A673 (cell line): ENCODE measurements around the gene CCSER1. TPM values are rescaled to one million over a fixed set of nuclear protein-coding genes. Genes with fewer than 3 reads are reported as not detected.
"Not testable (repeated sequence)": the region's sequence is repeated elsewhere in the genome, so short reads cannot be mapped to it uniquely, and the experiment has no call there.

Experiments
- BruUV-seq: library from RNA; stranded (reverse); fragments of 400-500 nt; replicated peaks from 2 replicates; lab custom pipeline; 2021; lab: Mats Ljungman, UMichigan
- CTCF ChIA-PET: fragments of 300-600 bp; sonication (Branson Sonifier 250); formaldehyde crosslinking; loops from one replicate; lab custom pipeline; 2022; ENCODE audit warnings: antibody characterized with exemption; lab: Charles Lee
- POLR2A ChIA-PET: fragments of 300-600 bp; sonication (Branson Sonifier 250); formaldehyde crosslinking; loops from one replicate; lab custom pipeline; 2022; ENCODE audit warnings: antibody characterized with exemption; ENCODE audit not compliant: low non-redundant PET; lab: Charles Lee
- DNase-seq: peaks from one replicate; pipeline ENCODE4 v3.0.0-alpha.2; 2015; ENCODE audit warnings: low spot score
- H3K27ac ChIP-seq: fragments of 200-600 bp; sonication (generic); 2 replicates; pipeline ENCODE4 v1.5.1; 2016; ENCODE audit warnings: mixed run types, low read depth, mild to moderate bottlenecking, mixed read lengths, antibody characterized with exemption, low read length; ENCODE audit not compliant: poor library complexity, severe bottlenecking
- H3K27me3 ChIP-seq: fragments of 200-600 bp; sonication (generic); replicated peaks from 2 replicates; pipeline ENCODE4 v1.6.1; 2017; ENCODE audit warnings: mixed run types, low read depth, mild to moderate bottlenecking, mixed read lengths, antibody characterized with exemption, low read length; ENCODE audit not compliant: insufficient read depth, poor library complexity
- H3K36me3 ChIP-seq: fragments of 200-600 bp; sonication (generic); 2 replicates; pipeline ENCODE4 v1.6.1; 2016; ENCODE audit warnings: mixed run types, mild to moderate bottlenecking, mixed read lengths, antibody characterized with exemption, low read length; ENCODE audit not compliant: insufficient read depth, poor library complexity, severe bottlenecking
- H3K4me1 ChIP-seq: fragments of 200-600 bp; sonication (generic); 2 replicates; pipeline ENCODE4 v1.6.1; 2017; ENCODE audit warnings: mixed run types, mild to moderate bottlenecking, mixed read lengths, antibody characterized with exemption, low read length; ENCODE audit not compliant: insufficient read depth, poor library complexity, severe bottlenecking
- H3K4me3 ChIP-seq: fragments of 200-600 bp; sonication (generic); 2 replicates; pipeline ENCODE4 v1.5.1; 2016; ENCODE audit warnings: low read depth, mixed run types, mild to moderate bottlenecking, mixed read lengths, low read length; ENCODE audit not compliant: poor library complexity, severe bottlenecking
- H3K9me3 ChIP-seq: fragments of 200-600 bp; sonication (generic); 2 replicates; pipeline ENCODE4 v1.6.1; 2016; ENCODE audit warnings: mixed run types, low read depth, mild to moderate bottlenecking, mixed read lengths, antibody characterized with exemption, low read length; ENCODE audit not compliant: poor library complexity, severe bottlenecking
- EZH2 ChIP-seq: fragments of 200-600 bp; sonication (generic); IDR thresholded peaks from 2 replicates; pipeline ENCODE4 v1.6.1; 2017; ENCODE audit warnings: borderline replicate concordance, low read depth, mild to moderate bottlenecking, mixed read lengths, antibody characterized with exemption, low read length; ENCODE audit not compliant: poor library complexity, severe bottlenecking
- intact Hi-C: fragments of 100-400 bp; cut with micrococcal nuclease; formaldehyde crosslinking; loops from one replicate; pipeline ENCODE4 v1.10.0; 2022; ENCODE audit not compliant: unreplicated experiment
- total RNA-seq: library from RNA; stranded (reverse); gene quantifications from 2 replicates; pipeline ENCODE4 v1.2.3, GENCODE V29; 2021
- TF ChIP-seq, protein P1 (sequence below): fragments of 300-800, 200-600 bp; sonication (generic); conservative IDR thresholded peaks from 2 replicates; pipeline ENCODE4 v1.5.1; 2017; ENCODE audit warnings: low read depth, mild to moderate bottlenecking, antibody characterized with exemption, low read length, moderate library complexity, mixed read lengths

CCSER1 gene
- total RNA-seq, 1 experiment from 2014 or later: not detected

DNA sequence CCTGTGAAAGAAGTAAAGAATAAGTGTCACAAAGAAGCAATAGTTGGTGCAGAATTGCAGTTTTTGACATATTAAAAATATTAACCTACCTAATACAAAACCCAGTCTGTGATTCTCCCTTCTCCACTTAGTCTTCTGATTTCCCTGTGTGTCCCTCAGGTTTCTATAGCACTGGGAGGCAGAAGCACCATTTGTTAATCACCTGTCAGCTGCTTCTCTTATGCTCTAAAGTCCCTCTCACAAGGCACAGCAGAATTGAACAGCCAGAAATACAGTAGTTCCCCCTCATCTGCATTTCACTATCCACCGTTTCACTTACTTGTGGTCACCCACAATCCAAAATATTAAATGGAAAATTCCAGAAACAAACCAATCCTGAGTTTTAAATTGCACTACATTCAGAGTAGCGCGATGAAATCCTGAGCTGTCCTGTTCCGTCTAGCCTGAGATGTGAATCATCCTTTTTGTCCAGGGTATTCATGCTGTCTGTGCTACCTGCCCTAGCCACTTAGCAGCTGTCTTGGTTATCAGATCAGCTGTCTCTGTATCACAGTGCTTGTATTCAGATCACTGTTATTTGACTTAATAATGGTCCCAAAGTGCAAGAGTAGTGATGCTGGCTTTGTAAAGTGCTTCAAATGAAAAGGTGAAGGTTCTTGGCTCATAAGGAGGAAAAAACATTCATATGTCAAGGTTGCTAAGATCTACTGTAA is 1192.5 kb downstream of the CCSER1 start:
- H3K27ac ChIP-seq: no peak overlapping the region
- ChIA-PET CTCF (no interaction called here), POLR2A (no interaction called here)
- no peaks in the 10 kb centered on the region for H3K9me3 ChIP-seq
- no peak overlapping the region for H3K4me3 ChIP-seq
- DNase-seq: no peak
- BruUV-seq: no TSS peak
- no peaks in the 10 kb centered on the region for H3K27me3 ChIP-seq
- intact Hi-C loops: no loop called here
- no peak for TF ChIP-seq EZH2
- TF ChIP-seq, protein P1, sequence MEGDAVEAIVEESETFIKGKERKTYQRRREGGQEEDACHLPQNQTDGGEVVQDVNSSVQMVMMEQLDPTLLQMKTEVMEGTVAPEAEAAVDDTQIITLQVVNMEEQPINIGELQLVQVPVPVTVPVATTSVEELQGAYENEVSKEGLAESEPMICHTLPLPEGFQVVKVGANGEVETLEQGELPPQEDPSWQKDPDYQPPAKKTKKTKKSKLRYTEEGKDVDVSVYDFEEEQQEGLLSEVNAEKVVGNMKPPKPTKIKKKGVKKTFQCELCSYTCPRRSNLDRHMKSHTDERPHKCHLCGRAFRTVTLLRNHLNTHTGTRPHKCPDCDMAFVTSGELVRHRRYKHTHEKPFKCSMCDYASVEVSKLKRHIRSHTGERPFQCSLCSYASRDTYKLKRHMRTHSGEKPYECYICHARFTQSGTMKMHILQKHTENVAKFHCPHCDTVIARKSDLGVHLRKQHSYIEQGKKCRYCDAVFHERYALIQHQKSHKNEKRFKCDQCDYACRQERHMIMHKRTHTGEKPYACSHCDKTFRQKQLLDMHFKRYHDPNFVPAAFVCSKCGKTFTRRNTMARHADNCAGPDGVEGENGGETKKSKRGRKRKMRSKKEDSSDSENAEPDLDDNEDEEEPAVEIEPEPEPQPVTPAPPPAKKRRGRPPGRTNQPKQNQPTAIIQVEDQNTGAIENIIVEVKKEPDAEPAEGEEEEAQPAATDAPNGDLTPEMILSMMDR: no peak
- H3K36me3 ChIP-seq: no peaks in the 10 kb centered on the region
- no peaks in the 10 kb centered on the region for H3K4me1 ChIP-seq

DNA sequence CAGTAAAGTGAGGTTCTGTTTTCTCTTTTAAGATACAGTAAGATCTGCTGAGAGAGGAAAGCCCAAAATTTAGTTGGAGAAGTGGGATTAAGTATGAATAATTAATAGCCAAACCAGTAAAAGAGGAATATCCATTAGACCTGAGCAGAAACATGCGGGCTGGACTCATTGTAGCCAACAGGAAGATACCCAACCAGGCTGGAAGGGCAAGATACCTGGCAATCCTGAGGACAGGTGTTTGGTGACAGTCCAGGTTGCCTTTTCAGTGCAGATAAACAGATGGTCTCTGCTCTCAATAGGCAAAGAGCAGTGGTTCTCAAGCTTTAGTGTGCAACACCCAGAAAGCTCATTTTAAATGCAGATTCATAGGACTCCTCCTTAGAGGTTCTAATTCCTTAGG is 1195.8 kb downstream of the CCSER1 start:
- DNase-seq: no peak
- ChIA-PET CTCF (no interaction called here), POLR2A (no interaction called here)
- H3K4me1 ChIP-seq: no peaks in the 10 kb centered on the region
- TF ChIP-seq EZH2: no peak
- TF ChIP-seq, protein P1: no peak
- BruUV-seq: no TSS peak
- no peaks in the 10 kb centered on the region for H3K27me3 ChIP-seq
- H3K9me3 ChIP-seq: no peaks in the 10 kb centered on the region
- no peak overlapping the region for H3K27ac ChIP-seq
- no peaks in the 10 kb centered on the region for H3K36me3 ChIP-seq
- intact Hi-C loops: no loop called here
- no peak overlapping the region for H3K4me3 ChIP-seq

DNA sequence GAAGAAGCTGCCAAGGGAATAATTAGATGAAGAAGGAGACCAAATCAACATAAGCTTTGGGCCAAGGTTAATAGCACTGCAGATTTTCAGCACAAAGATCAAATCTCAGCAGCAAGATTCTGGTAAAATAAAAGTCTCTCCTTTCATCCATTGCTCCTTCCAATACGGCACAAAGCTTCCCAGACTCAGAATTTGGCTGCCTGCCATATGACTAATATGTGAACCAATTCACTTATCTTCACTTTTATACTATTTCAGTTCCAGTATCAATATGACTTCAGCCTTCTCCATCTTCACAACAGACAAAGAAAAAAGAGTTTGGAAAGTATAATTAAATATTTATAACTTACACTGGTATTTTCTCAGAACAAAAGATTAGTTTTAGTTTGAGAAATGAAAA is 1198.3 kb downstream of the CCSER1 start:
- H3K36me3 ChIP-seq: no peaks in the 10 kb centered on the region
- ChIA-PET CTCF (no interaction called here), POLR2A (no interaction called here)
- no peak overlapping the region for H3K27ac ChIP-seq
- TF ChIP-seq, protein P1: no peak
- TF ChIP-seq EZH2: no peak
- H3K4me1 ChIP-seq: no peaks in the 10 kb centered on the region
- H3K4me3 ChIP-seq: no peak overlapping the region
- peak; percentile 1 for DNase-seq
- intact Hi-C loops: no loop called here
- BruUV-seq: no TSS peak
- H3K9me3 ChIP-seq: no peaks in the 10 kb centered on the region
- no peaks in the 10 kb centered on the region for H3K27me3 ChIP-seq

- DNase-seq, H3K27ac ChIP-seq, BruUV-seq, CTCF ChIA-PET, POLR2A ChIA-PET, intact Hi-C loops, H3K9me3 ChIP-seq, H3K27me3 ChIP-seq, H3K36me3 ChIP-seq, H3K4me3 ChIP-seq, H3K4me1 ChIP-seq: not testable (repeated sequence)
Measured at GRCh38 chr4:91326167-91326566, 1199.0 kb downstream of the CCSER1 start.
